OCI-LY3 (cell line): ENCODE measurements around the gene ALKBH5.

Experiments used
- H2AFZ ChIP-seq: fragments of 200-600, 300-600 bp; shearing (Covaris generic); 2 replicates; pipeline ENCODE4 v1.6.0; 2014; ENCODE audit warnings: antibody characterized with exemption, low read depth, low read length
- H3K27ac ChIP-seq: fragments of 200-600, 300-600 bp; sonication (generic); 2 replicates; pipeline ENCODE4 v1.5.1; 2014; ENCODE audit warnings: mild to moderate bottlenecking, low read length, moderate library complexity, mixed read lengths
- H3K27me3 ChIP-seq: fragments of 200-600, 300-600 bp; sonication (generic); 2 replicates; pipeline ENCODE4 v1.6.1; 2014; ENCODE audit warnings: low read depth, low read length, mixed read lengths
- H3K36me3 ChIP-seq: fragments of 200-600, 300-600 bp; sonication (generic); replicated peaks from 2 replicates; pipeline ENCODE3; 2014; ENCODE audit warnings: low read depth, low read length, mixed read lengths
- H3K4me1 ChIP-seq: fragments of 300-600, 200-600 bp; sonication (generic); 2 replicates; pipeline ENCODE4 v1.6.1; 2014; ENCODE audit warnings: low read length, mixed read lengths
- H3K4me2 ChIP-seq: fragments of 200-600, 300-600 bp; sonication (generic); 2 replicates; pipeline ENCODE4 v1.6.1; 2014; ENCODE audit warnings: low read length, mixed read lengths
- H3K4me3 ChIP-seq: fragments of 300-600, 200-600 bp; sonication (generic); 2 replicates; pipeline ENCODE4 v1.5.1; 2014; ENCODE audit warnings: antibody characterized with exemption, mild to moderate bottlenecking, low read length, moderate library complexity
- H3K79me2 ChIP-seq: fragments of 300-600, 200-600 bp; shearing (Covaris generic); 2 replicates; pipeline ENCODE4 v1.6.1; 2014; ENCODE audit warnings: mild to moderate bottlenecking, low read length, mixed read lengths
- H3K9ac ChIP-seq: fragments of 300-600, 200-600 bp; shearing (Covaris generic); 2 replicates; pipeline ENCODE4 v1.6.0; 2014; ENCODE audit warnings: mild to moderate bottlenecking, low read length, moderate library complexity
- H3K9me3 ChIP-seq: fragments of 200-600, 300-600 bp; shearing (Covaris generic); 2 replicates; pipeline ENCODE4 v1.6.1; 2014; ENCODE audit warnings: low read length, mixed read lengths; ENCODE audit not compliant: insufficient read depth
- H4K20me1 ChIP-seq: fragments of 200-600, 300-600 bp; sonication (generic); 2 replicates; pipeline ENCODE4 v1.6.1; 2016; ENCODE audit warnings: low read length, mixed read lengths; ENCODE audit not compliant: insufficient read depth
- EZH2phosphoT487 ChIP-seq: fragments of 200-600 bp; shearing (Covaris generic); IDR thresholded peaks from 2 replicates; pipeline ENCODE4 v1.6.1; 2018; ENCODE audit warnings: antibody characterized with exemption, mixed run types, low read depth
- TF ChIP-seq, protein P1 (sequence below): fragments of 200-600, 300-600 bp; sonication (generic); IDR thresholded peaks from 2 replicates; pipeline ENCODE4 v1.5.1; 2014; ENCODE audit warnings: antibody characterized with exemption, low read length, low read depth

ALKBH5 gene

GRCh38 chr17:18194394-18194793, 10.8 kb downstream of the ALKBH5 start:
- Histone ChIP-seq H4K20me1 (0 out of 2 replicates have a peak, but pooled peaks cover 4% of the 10 kb centered on the region), H3K27ac (no peak overlapping the region), H3K9me3 (no peaks in the 10 kb centered on the region), H3K4me2 (no peak overlapping the region), H3K4me3 (no peak overlapping the region), H3K4me1 (no peaks in the 10 kb centered on the region), H3K36me3 (no peaks in the 10 kb centered on the region), H3K27me3 (no peaks in the 10 kb centered on the region), H2AFZ (no peak overlapping the region), H3K79me2 (peaks cover 47% of the 10 kb centered on the region), H3K9ac (no peak overlapping the region)
- no peak for TF ChIP-seq EZH2phosphoT487
- TF ChIP-seq, protein P1, sequence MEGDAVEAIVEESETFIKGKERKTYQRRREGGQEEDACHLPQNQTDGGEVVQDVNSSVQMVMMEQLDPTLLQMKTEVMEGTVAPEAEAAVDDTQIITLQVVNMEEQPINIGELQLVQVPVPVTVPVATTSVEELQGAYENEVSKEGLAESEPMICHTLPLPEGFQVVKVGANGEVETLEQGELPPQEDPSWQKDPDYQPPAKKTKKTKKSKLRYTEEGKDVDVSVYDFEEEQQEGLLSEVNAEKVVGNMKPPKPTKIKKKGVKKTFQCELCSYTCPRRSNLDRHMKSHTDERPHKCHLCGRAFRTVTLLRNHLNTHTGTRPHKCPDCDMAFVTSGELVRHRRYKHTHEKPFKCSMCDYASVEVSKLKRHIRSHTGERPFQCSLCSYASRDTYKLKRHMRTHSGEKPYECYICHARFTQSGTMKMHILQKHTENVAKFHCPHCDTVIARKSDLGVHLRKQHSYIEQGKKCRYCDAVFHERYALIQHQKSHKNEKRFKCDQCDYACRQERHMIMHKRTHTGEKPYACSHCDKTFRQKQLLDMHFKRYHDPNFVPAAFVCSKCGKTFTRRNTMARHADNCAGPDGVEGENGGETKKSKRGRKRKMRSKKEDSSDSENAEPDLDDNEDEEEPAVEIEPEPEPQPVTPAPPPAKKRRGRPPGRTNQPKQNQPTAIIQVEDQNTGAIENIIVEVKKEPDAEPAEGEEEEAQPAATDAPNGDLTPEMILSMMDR = no peak

GRCh38 chr17:18194804-18195203, 11.2 kb downstream of the ALKBH5 start:
- no peak overlapping the region for H3K4me2 ChIP-seq
- no peaks in the 10 kb centered on the region for H3K36me3 ChIP-seq
- no peaks in the 10 kb centered on the region for H3K9me3 ChIP-seq
- H3K27me3 ChIP-seq = no peaks in the 10 kb centered on the region
- no peak overlapping the region for H3K4me3 ChIP-seq
- no peak overlapping the region for H3K9ac ChIP-seq
- peaks cover 46% of the 10 kb centered on the region for H3K79me2 ChIP-seq
- H4K20me1 ChIP-seq = 0 out of 2 replicates have a peak, but pooled peaks cover 4% of the 10 kb centered on the region
- no peak for TF ChIP-seq EZH2phosphoT487
- TF ChIP-seq, protein P1 = no peak
- H2AFZ ChIP-seq = no peak overlapping the region
- H3K27ac ChIP-seq = no peak overlapping the region
- H3K4me1 ChIP-seq = no peaks in the 10 kb centered on the region

- H3K9ac ChIP-seq = no peak overlapping the region
- TF ChIP-seq, protein P1 = no peak
- TF ChIP-seq EZH2phosphoT487 = no peak
- H3K4me1 ChIP-seq = no peaks in the 10 kb centered on the region
- H3K79me2 ChIP-seq = peaks cover 45% of the 10 kb centered on the region
- no peaks in the 10 kb centered on the region for H3K27me3 ChIP-seq
- H3K27ac ChIP-seq = no peak overlapping the region
- no peak overlapping the region for H3K4me3 ChIP-seq
- no peaks in the 10 kb centered on the region for H3K9me3 ChIP-seq
- no peaks in the 10 kb centered on the region for H3K36me3 ChIP-seq
- 0 out of 2 replicates have a peak, but pooled peaks cover 4% of the 10 kb centered on the region for H4K20me1 ChIP-seq
- H3K4me2 ChIP-seq = no peak overlapping the region
- no peak overlapping the region for H2AFZ ChIP-seq
These were observed 11.6 kb downstream of the ALKBH5 start for GRCh38 chr17:18195246-18195645.

DNA sequence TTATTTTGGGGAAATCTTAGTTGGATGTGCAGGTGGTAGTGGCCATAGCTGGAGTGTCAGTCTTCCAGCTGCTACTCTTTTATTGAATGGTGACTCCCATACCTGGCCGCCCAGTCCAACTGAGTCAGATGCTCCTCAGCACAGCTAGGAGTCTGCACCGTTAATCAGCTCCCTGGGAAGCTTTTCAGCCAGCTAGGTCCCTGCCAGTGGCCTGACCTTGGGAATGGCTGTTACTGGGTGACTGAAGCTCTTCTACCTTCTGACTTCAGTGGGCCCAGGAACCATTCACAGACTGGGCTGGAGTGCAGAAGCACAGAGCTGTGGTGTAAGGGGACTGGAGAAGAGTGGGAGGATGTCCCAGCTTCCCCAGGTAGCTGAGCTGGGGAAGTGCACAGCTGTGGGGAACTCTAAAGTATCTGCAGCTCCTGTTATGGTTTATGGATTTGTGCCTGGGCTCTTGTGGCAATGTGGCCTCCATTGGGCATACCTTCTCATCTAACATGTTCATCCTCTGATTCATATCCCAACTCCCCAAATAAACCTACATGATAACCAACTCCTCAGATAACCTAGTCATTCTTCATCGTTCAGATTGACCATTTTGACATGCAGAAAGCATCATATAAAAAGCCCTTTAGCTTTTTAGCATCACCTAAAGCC, 14.0 kb downstream of the ALKBH5 start:
- H3K9me3 ChIP-seq = no peaks in the 10 kb centered on the region
- TF ChIP-seq, protein P1 = no peak
- no peak for TF ChIP-seq EZH2phosphoT487
- no peak overlapping the region for H3K4me3 ChIP-seq
- no peak overlapping the region for H3K4me2 ChIP-seq
- H3K4me1 ChIP-seq = no peaks in the 10 kb centered on the region
- H3K27me3 ChIP-seq = no peaks in the 10 kb centered on the region
- H3K9ac ChIP-seq = no peak overlapping the region
- no peak overlapping the region for H2AFZ ChIP-seq
- H3K36me3 ChIP-seq = no peaks in the 10 kb centered on the region
- no peak overlapping the region for H3K27ac ChIP-seq
- no peaks in the 10 kb centered on the region for H4K20me1 ChIP-seq
- peaks cover 28% of the 10 kb centered on the region for H3K79me2 ChIP-seq
